Measurements from ENCODE around the gene RGL1. TPM values are rescaled to one million over a fixed set of nuclear protein-coding genes. Genes with fewer than 3 reads are reported as not detected.

RGL1 gene
- total RNA-seq, 1 experiment from 2014 or later, result 4.8 TPM

GRCh38 chr1:183812128-183812527 is 7.2 kb downstream of the RGL1 start:
- no peak for TF ChIP-seq CTCF (IDR thresholded peaks at IDR 0.05; ENCODE audit: unreplicated experiment)
- Mint-ChIP-seq H3K4me3 (ENCODE audit: low read depth, unreplicated experiment) (no peak overlapping the region), H3K27me3 (ENCODE audit: unreplicated experiment) (no peaks in the 10 kb centered on the region), H3K36me3 (ENCODE audit: insufficient read depth, unreplicated experiment) (peaks cover under 1% of the 10 kb centered on the region), H3K27ac (ENCODE audit: unreplicated experiment) (no peak overlapping the region), H3K4me1 (ENCODE audit: low read depth, unreplicated experiment) (peaks cover 18% of the 10 kb centered on the region), H3K9me3 (ENCODE audit: low read depth, unreplicated experiment) (no peaks in the 10 kb centered on the region)
- intact Hi-C loops (cut with micrococcal nuclease; ENCODE audit: unreplicated experiment), result no loop called here
- DNase-seq, result no peak
- CTCF ChIA-PET, result no interaction called here
- no TSS peak for BruUV-seq (replicated peaks)

- no peak for TF ChIP-seq CTCF (IDR thresholded peaks at IDR 0.05; ENCODE audit: unreplicated experiment)
- Mint-ChIP-seq H3K27me3 (ENCODE audit: unreplicated experiment) (no peaks in the 10 kb centered on the region), H3K4me3 (ENCODE audit: low read depth, unreplicated experiment) (no peak overlapping the region), H3K4me1 (ENCODE audit: low read depth, unreplicated experiment) (peaks cover 24% of the 10 kb centered on the region), H3K36me3 (ENCODE audit: insufficient read depth, unreplicated experiment) (no peaks in the 10 kb centered on the region), H3K9me3 (ENCODE audit: low read depth, unreplicated experiment) (no peaks in the 10 kb centered on the region), H3K27ac (ENCODE audit: unreplicated experiment) (no peak overlapping the region)
- no TSS peak for BruUV-seq (replicated peaks)
- intact Hi-C loops (cut with micrococcal nuclease; ENCODE audit: unreplicated experiment), result no loop called here
- no peak for DNase-seq
- CTCF ChIA-PET, result no interaction called here
These were observed 8.0 kb downstream of the RGL1 start for GRCh38 chr1:183812686-183813569.

- CTCF ChIA-PET, result no interaction called here
- no peak for DNase-seq
- H3K4me1 Mint-ChIP-seq (ENCODE audit: low read depth, unreplicated experiment), result peaks cover 24% of the 10 kb centered on the region
- TF ChIP-seq CTCF (IDR thresholded peaks at IDR 0.05; ENCODE audit: unreplicated experiment), result no peak
- no peak overlapping the region for H3K4me3 Mint-ChIP-seq (ENCODE audit: low read depth, unreplicated experiment)
- no peaks in the 10 kb centered on the region for H3K36me3 Mint-ChIP-seq (ENCODE audit: insufficient read depth, unreplicated experiment)
- H3K9me3 Mint-ChIP-seq (ENCODE audit: low read depth, unreplicated experiment), result no peaks in the 10 kb centered on the region
- intact Hi-C loops (cut with micrococcal nuclease; ENCODE audit: unreplicated experiment), result no loop called here
- BruUV-seq (replicated peaks), result no TSS peak
- no peaks in the 10 kb centered on the region for H3K27me3 Mint-ChIP-seq (ENCODE audit: unreplicated experiment)
- H3K27ac Mint-ChIP-seq (ENCODE audit: unreplicated experiment), result no peak overlapping the region
These were observed 9.3 kb downstream of the RGL1 start for GRCh38 chr1:183814121-183814681.

- Mint-ChIP-seq H3K9me3 (ENCODE audit: low read depth, unreplicated experiment) (no peaks in the 10 kb centered on the region), H3K27me3 (ENCODE audit: unreplicated experiment) (no peaks in the 10 kb centered on the region), H3K4me3 (ENCODE audit: low read depth, unreplicated experiment) (no peak overlapping the region), H3K4me1 (ENCODE audit: low read depth, unreplicated experiment) (peaks cover 24% of the 10 kb centered on the region), H3K36me3 (ENCODE audit: insufficient read depth, unreplicated experiment) (no peaks in the 10 kb centered on the region), H3K27ac (ENCODE audit: unreplicated experiment) (no peak overlapping the region)
- CTCF ChIA-PET, result interaction anchor here (0.5 kb wide), 1 partner anchor 1229 kb away, joined by 4 read pairs; the partner anchor contains the start of gene RNF2
- TF ChIP-seq CTCF (IDR thresholded peaks at IDR 0.05; ENCODE audit: unreplicated experiment), result no peak
- no TSS peak for BruUV-seq (replicated peaks)
- intact Hi-C loops (cut with micrococcal nuclease; ENCODE audit: unreplicated experiment), result no loop called here
- DNase-seq, result no peak
These were observed 11.2 kb downstream of the RGL1 start for GRCh38 chr1:183816110-183816509.
